Measurements from ENCODE around the gene DLGAP5.

DLGAP5 gene

GRCh38 chr14:55114720-55115119 lies 76.7 kb downstream of the DLGAP5 start:
- Histone ChIP-seq H3K4me1 (ENCODE audit: insufficient read depth, low read length, severe bottlenecking) (no peaks in the 10 kb centered on the region), H3K4me2 (ENCODE audit: low read length) (no peak overlapping the region), H3K4me3 (ENCODE audit: low read depth, low read length, poor library complexity, severe bottlenecking) (no peak overlapping the region), H3F3A (ENCODE audit: insufficient read depth, low read length) (no peaks in the 10 kb centered on the region), H4K20me1 (ENCODE audit: insufficient read depth, low read length) (no peaks in the 10 kb centered on the region), H2AFZ (ENCODE audit: low read length) (no peak overlapping the region), H3K27ac (ENCODE audit: low read depth, low read length, poor library complexity, severe bottlenecking) (no peak overlapping the region), H3K27me3 (ENCODE audit: insufficient read depth, low read length) (no peaks in the 10 kb centered on the region), H3K9ac (ENCODE audit: low read length) (no peak overlapping the region), H3K79me2 (ENCODE audit: insufficient read depth, low read length) (no peaks in the 10 kb centered on the region), H3K36me3 (ENCODE audit: insufficient read depth, low read length) (no peaks in the 10 kb centered on the region), H3K9me3 (ENCODE audit: low read length) (no peaks in the 10 kb centered on the region), H3K9me2 (ENCODE audit: low read depth, low read length) (no peaks in the 10 kb centered on the region)
- no peak for TF ChIP-seq EZH2 (IDR thresholded peaks at IDR 0.05; ENCODE audit: borderline replicate concordance, low read length)
- no peak for TF ChIP-seq CTCF (IDR thresholded peaks at IDR 0.05; ENCODE audit: low read length)

- Histone ChIP-seq H3K36me3 (ENCODE audit: insufficient read depth, low read length) (no peaks in the 10 kb centered on the region), H3K4me1 (ENCODE audit: insufficient read depth, low read length, severe bottlenecking) (no peaks in the 10 kb centered on the region), H3K79me2 (ENCODE audit: insufficient read depth, low read length) (no peaks in the 10 kb centered on the region), H3K9me3 (ENCODE audit: low read length) (no peaks in the 10 kb centered on the region), H3K27me3 (ENCODE audit: insufficient read depth, low read length) (no peaks in the 10 kb centered on the region), H3F3A (ENCODE audit: insufficient read depth, low read length) (no peaks in the 10 kb centered on the region), H3K4me3 (ENCODE audit: low read depth, low read length, poor library complexity, severe bottlenecking) (no peak overlapping the region), H4K20me1 (ENCODE audit: insufficient read depth, low read length) (no peaks in the 10 kb centered on the region), H3K4me2 (ENCODE audit: low read length) (no peak overlapping the region), H3K27ac (ENCODE audit: low read depth, low read length, poor library complexity, severe bottlenecking) (no peak overlapping the region), H3K9me2 (ENCODE audit: low read depth, low read length) (no peaks in the 10 kb centered on the region), H3K9ac (ENCODE audit: low read length) (no peak overlapping the region), H2AFZ (ENCODE audit: low read length) (no peak overlapping the region)
- TF ChIP-seq EZH2 (IDR thresholded peaks at IDR 0.05; ENCODE audit: borderline replicate concordance, low read length) (no peak), CTCF (IDR thresholded peaks at IDR 0.05; ENCODE audit: low read length) (no peak)
Observed at GRCh38 chr14:55111122-55111708, 80.2 kb downstream of the DLGAP5 start.

GRCh38 chr14:55109836-55110235 lies 81.5 kb downstream of the DLGAP5 start:
- Histone ChIP-seq H3K9ac (ENCODE audit: low read length) (no peak overlapping the region), H3K4me3 (ENCODE audit: low read depth, low read length, poor library complexity, severe bottlenecking) (no peak overlapping the region), H3F3A (ENCODE audit: insufficient read depth, low read length) (no peaks in the 10 kb centered on the region), H3K4me2 (ENCODE audit: low read length) (no peak overlapping the region), H3K27me3 (ENCODE audit: insufficient read depth, low read length) (no peaks in the 10 kb centered on the region), H3K27ac (ENCODE audit: low read depth, low read length, poor library complexity, severe bottlenecking) (no peak overlapping the region), H3K4me1 (ENCODE audit: insufficient read depth, low read length, severe bottlenecking) (no peaks in the 10 kb centered on the region), H3K9me3 (ENCODE audit: low read length) (no peaks in the 10 kb centered on the region), H3K79me2 (ENCODE audit: insufficient read depth, low read length) (no peaks in the 10 kb centered on the region), H3K9me2 (ENCODE audit: low read depth, low read length) (no peaks in the 10 kb centered on the region), H4K20me1 (ENCODE audit: insufficient read depth, low read length) (no peaks in the 10 kb centered on the region), H3K36me3 (ENCODE audit: insufficient read depth, low read length) (no peaks in the 10 kb centered on the region), H2AFZ (ENCODE audit: low read length) (no peak overlapping the region)
- TF ChIP-seq CTCF (IDR thresholded peaks at IDR 0.05; ENCODE audit: low read length) (no peak), EZH2 (IDR thresholded peaks at IDR 0.05; ENCODE audit: borderline replicate concordance, low read length) (no peak)
